Activated CD4-positive, alpha-beta T cell treated with anti-CD3 and anti-CD28 coated beads for 1 hour (primary cell): Measurements from ENCODE around the gene CEP164.
"Not testable (repeated sequence)": the region's sequence is repeated elsewhere in the genome, so short reads cannot be mapped to it uniquely, and the experiment has no call there.

Source experiments
- DNase-seq: peaks from one replicate; pipeline ENCODE4 v3.0.0-alpha.2; 2020

The CEP164 gene

GRCh38 chr11:117369534-117369933 is 41.9 kb downstream of the CEP164 start:
- no peak for DNase-seq

GRCh38 chr11:117371453-117371852 is 43.8 kb downstream of the CEP164 start:
- DNase-seq = no peak

- no peak for DNase-seq
Measured at GRCh38 chr11:117374316-117375055, 46.8 kb downstream of the CEP164 start.

- no peak for DNase-seq
Measured at GRCh38 chr11:117375960-117376359, 48.3 kb downstream of the CEP164 start.

- DNase-seq = no peak
Measured at GRCh38 chr11:117376517-117376916, 48.9 kb downstream of the CEP164 start.

- no peak for DNase-seq
Measured at GRCh38 chr11:117378976-117379865, 51.6 kb downstream of the CEP164 start.

GRCh38 chr11:117380676-117381075 is 53.0 kb downstream of the CEP164 start:
- no peak for DNase-seq

GRCh38 chr11:117381481-117382387 is 54.1 kb downstream of the CEP164 start:
- no peak for DNase-seq

GRCh38 chr11:117382746-117383145 is 55.1 kb downstream of the CEP164 start:
- no peak for DNase-seq

GRCh38 chr11:117384045-117384444 is 56.4 kb downstream of the CEP164 start:
- no peak for DNase-seq

GRCh38 chr11:117385471-117385870 is 57.8 kb downstream of the CEP164 start:
- DNase-seq = no peak

- DNase-seq = no peak
Measured at GRCh38 chr11:117385906-117386305, 58.3 kb downstream of the CEP164 start.

- DNase-seq = no peak
Measured at GRCh38 chr11:117387992-117388755, 60.5 kb downstream of the CEP164 start.

GRCh38 chr11:117390743-117391142 is 63.1 kb downstream of the CEP164 start:
- DNase-seq = no peak

GRCh38 chr11:117391181-117391580 is 63.5 kb downstream of the CEP164 start:
- DNase-seq = no peak

GRCh38 chr11:117392001-117392690 is 64.5 kb downstream of the CEP164 start:
- no peak for DNase-seq

- DNase-seq = no peak
Measured at GRCh38 chr11:117392979-117393378, 65.3 kb downstream of the CEP164 start.

- DNase-seq = no peak
Measured at GRCh38 chr11:117394221-117394925, 66.7 kb downstream of the CEP164 start.

GRCh38 chr11:117395476-117395875 is 67.8 kb downstream of the CEP164 start:
- DNase-seq = no peak

- no peak for DNase-seq
Measured at GRCh38 chr11:117396970-117397369, 69.3 kb downstream of the CEP164 start.

GRCh38 chr11:117398618-117399017 is 71.0 kb downstream of the CEP164 start:
- not testable (repeated sequence) for DNase-seq
